ENCODE results near the gene ANKRD26. TPM values are rescaled to one million over a fixed set of nuclear protein-coding genes. Genes with fewer than 3 reads are reported as not detected.

ANKRD26 gene
- total and polyA plus RNA-seq, 2 donors from 2014 or later: 1.9 to 9.3 TPM

DNA sequence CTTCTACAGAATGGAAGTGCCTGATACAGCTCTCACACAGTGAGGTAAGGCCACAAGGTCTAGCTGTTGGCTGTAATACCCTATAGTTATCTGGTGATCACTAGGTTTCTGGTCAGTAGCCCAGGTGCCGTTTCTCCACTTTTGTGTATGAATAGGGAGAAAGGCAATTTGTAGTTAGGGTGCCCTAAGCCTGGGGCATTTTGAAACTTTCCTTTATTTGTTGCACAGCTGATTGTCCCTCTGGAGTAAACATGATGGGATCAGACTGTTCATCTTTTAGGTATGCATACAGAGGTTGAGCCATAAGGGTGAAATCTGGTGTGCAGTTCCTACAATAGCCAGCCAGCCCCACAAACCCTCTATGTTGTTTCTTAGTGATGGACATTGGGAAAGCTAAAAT lies 112.4 kb downstream of the ANKRD26 start:
- intact Hi-C loops (cut with DNase I): no loop called here
- Histone ChIP-seq H3K9me3 (ENCODE audit: control insufficient read depth in 2 of 3, insufficient read depth in 1 of 3, low read length in 3 of 3) (no peaks in the 10 kb centered on the region), H3K4me1 (ENCODE audit: control insufficient read depth in 2 of 3, insufficient read depth in 2 of 3, low read depth in 1 of 3, low read length in 3 of 3) (no peaks in the 10 kb centered on the region), H3K27me3 (ENCODE audit: control insufficient read depth, insufficient read depth, low read length) (no peaks in the 10 kb centered on the region), H3K9ac (ENCODE audit: low read length in 3 of 3) (no peak overlapping the region), H3K36me3 (ENCODE audit: control insufficient read depth in 2 of 3, insufficient read depth in 3 of 3, low read length in 3 of 3) (no peaks in the 10 kb centered on the region), H3K27ac (ENCODE audit: low read depth in 2 of 2, low read length in 2 of 2) (no peak overlapping the region), H3K4me3 (ENCODE audit: low read length in 3 of 3) (no peak overlapping the region)
- DNase-seq (no peak), FAIRE-seq (no peak)
- TF ChIP-seq, protein P1, sequence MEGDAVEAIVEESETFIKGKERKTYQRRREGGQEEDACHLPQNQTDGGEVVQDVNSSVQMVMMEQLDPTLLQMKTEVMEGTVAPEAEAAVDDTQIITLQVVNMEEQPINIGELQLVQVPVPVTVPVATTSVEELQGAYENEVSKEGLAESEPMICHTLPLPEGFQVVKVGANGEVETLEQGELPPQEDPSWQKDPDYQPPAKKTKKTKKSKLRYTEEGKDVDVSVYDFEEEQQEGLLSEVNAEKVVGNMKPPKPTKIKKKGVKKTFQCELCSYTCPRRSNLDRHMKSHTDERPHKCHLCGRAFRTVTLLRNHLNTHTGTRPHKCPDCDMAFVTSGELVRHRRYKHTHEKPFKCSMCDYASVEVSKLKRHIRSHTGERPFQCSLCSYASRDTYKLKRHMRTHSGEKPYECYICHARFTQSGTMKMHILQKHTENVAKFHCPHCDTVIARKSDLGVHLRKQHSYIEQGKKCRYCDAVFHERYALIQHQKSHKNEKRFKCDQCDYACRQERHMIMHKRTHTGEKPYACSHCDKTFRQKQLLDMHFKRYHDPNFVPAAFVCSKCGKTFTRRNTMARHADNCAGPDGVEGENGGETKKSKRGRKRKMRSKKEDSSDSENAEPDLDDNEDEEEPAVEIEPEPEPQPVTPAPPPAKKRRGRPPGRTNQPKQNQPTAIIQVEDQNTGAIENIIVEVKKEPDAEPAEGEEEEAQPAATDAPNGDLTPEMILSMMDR (IDR thresholded peaks at IDR 0.05; ENCODE audit: borderline replicate concordance, extremely low read depth, insufficient read depth): no peak

DNA sequence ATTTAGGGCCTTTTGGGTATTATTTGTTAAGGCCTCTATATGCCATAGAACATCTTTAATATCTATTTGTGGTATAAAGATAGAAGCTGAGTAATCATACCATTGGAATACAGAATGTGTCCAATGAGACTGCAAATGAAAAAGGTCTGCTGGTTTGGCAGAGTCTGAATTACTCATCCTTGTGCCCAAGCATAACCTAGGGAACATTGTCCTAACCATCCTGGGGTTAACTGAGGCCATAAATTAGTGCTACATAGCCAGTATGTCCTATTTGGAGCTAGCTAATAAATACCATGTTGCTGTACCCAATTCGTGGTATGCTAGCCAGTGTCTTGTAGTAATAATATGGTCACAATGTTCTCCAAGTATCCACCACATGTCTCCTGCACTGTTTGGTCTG lies 117.1 kb downstream of the ANKRD26 start:
- FAIRE-seq (no peak), DNase-seq (no peak)
- Histone ChIP-seq H3K9ac (ENCODE audit: low read length in 3 of 3) (no peak overlapping the region), H3K27ac (ENCODE audit: low read depth in 2 of 2, low read length in 2 of 2) (no peak overlapping the region), H3K9me3 (ENCODE audit: control insufficient read depth in 2 of 3, insufficient read depth in 1 of 3, low read length in 3 of 3) (no peaks in the 10 kb centered on the region), H3K36me3 (ENCODE audit: control insufficient read depth in 2 of 3, insufficient read depth in 3 of 3, low read length in 3 of 3) (peaks cover 0 to 10% (median 2%) of the 10 kb centered on the region in 3 donors), H3K4me1 (ENCODE audit: control insufficient read depth in 2 of 3, insufficient read depth in 2 of 3, low read depth in 1 of 3, low read length in 3 of 3) (no peaks in the 10 kb centered on the region), H3K4me3 (ENCODE audit: low read length in 3 of 3) (no peak overlapping the region), H3K27me3 (ENCODE audit: control insufficient read depth, insufficient read depth, low read length) (no peaks in the 10 kb centered on the region)
- TF ChIP-seq, protein P1 (IDR thresholded peaks at IDR 0.05; ENCODE audit: borderline replicate concordance, extremely low read depth, insufficient read depth): no peak
- intact Hi-C loops (cut with DNase I): no loop called here

DNA sequence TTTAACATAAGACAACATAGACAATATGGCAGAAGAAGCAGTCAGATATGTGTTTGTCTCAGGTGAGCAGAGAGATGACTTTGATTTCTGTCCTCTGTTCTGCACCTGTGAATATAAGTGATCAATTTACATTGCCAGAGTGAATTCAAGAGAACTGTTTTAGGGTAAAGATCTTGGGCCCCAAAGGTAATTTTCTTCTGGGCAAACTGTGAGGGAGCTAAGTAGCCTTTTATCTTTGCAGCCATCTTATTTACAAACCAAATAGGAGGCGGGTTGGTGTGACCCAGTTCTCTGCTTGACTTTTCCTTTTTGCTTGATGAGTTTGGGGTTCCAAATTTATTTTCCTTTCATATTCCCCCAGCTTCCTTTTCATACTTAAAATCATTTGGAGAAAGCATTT lies 118.2 kb downstream of the ANKRD26 start:
- DNase-seq (no peak), FAIRE-seq (no peak)
- Histone ChIP-seq H3K27me3 (ENCODE audit: control insufficient read depth, insufficient read depth, low read length) (no peaks in the 10 kb centered on the region), H3K4me3 (ENCODE audit: low read length in 3 of 3) (no peak overlapping the region), H3K9ac (ENCODE audit: low read length in 3 of 3) (no peak overlapping the region), H3K9me3 (ENCODE audit: control insufficient read depth in 2 of 3, insufficient read depth in 1 of 3, low read length in 3 of 3) (no peaks in the 10 kb centered on the region), H3K27ac (ENCODE audit: low read depth in 2 of 2, low read length in 2 of 2) (no peak overlapping the region), H3K36me3 (ENCODE audit: control insufficient read depth in 2 of 3, insufficient read depth in 3 of 3, low read length in 3 of 3) (peaks cover 0 to 10% (median 2%) of the 10 kb centered on the region in 3 donors), H3K4me1 (ENCODE audit: control insufficient read depth in 2 of 3, insufficient read depth in 2 of 3, low read depth in 1 of 3, low read length in 3 of 3) (no peaks in the 10 kb centered on the region)
- intact Hi-C loops (cut with DNase I): no loop called here
- TF ChIP-seq, protein P1 (IDR thresholded peaks at IDR 0.05; ENCODE audit: borderline replicate concordance, extremely low read depth, insufficient read depth): no peak

DNA sequence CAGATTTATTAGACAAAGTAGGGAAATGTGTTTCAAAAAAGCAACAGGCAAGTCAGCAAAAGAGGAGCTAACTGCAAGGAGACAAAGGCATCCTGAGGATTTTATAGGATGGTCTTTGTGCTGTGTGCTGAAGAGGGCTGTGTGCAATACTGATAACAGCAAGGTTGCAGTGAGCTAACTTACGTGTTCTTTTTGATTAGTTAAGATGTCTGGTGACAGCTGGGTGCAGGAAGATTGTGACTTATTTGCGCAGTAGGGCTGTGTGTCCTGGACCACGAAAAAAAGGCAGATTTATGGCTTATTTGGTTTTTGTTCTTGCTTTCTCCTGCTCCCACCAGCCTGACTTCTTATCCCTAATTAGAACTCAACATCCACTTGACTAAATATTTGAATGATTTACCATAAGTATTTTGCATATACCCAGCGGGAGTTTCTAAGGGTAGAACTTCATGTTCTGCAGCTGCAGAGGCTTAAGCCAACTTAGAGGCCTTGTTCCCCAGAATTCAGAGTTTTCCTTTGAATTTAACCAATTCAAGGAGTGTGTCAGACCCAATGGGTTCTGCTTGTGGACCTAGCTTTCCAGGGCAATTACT lies 119.0 kb downstream of the ANKRD26 start:
- TF ChIP-seq, protein P1 (IDR thresholded peaks at IDR 0.05; ENCODE audit: borderline replicate concordance, extremely low read depth, insufficient read depth): no peak
- intact Hi-C loops (cut with DNase I): no loop called here
- no peaks in the 10 kb centered on the region for H3K27me3 ChIP-seq (ENCODE audit: control insufficient read depth, insufficient read depth, low read length)
- DNase-seq: no peak
- no peak for FAIRE-seq
- no peaks in the 10 kb centered on the region for H3K9me3 ChIP-seq (ENCODE audit: control insufficient read depth in 2 of 3, insufficient read depth in 1 of 3, low read length in 3 of 3)
- peaks cover 0 to 14% (median 2%) of the 10 kb centered on the region in 3 donors for H3K36me3 ChIP-seq (ENCODE audit: control insufficient read depth in 2 of 3, insufficient read depth in 3 of 3, low read length in 3 of 3)
- no peaks in the 10 kb centered on the region for H3K4me1 ChIP-seq (ENCODE audit: control insufficient read depth in 2 of 3, insufficient read depth in 2 of 3, low read depth in 1 of 3, low read length in 3 of 3)
- no peak overlapping the region for H3K4me3 ChIP-seq (ENCODE audit: low read length in 3 of 3)
- no peak overlapping the region for H3K27ac ChIP-seq (ENCODE audit: low read depth in 2 of 2, low read length in 2 of 2)
- H3K9ac ChIP-seq (ENCODE audit: low read length in 3 of 3): no peak overlapping the region
